Astrocyte (in vitro differentiated cells and primary cell): ENCODE data around the gene OXSR1. TPM values are rescaled to one million over a fixed set of nuclear protein-coding genes. Genes with fewer than 3 reads are reported as not detected.

Source experiments
- DNase-seq: peaks from one replicate; pipeline ENCODE4 v3.0.0-alpha.2; 2010; ENCODE audit warnings: low read depth
- FAIRE-seq: peaks from 2 replicates; lab custom pipeline; 2011; peaks lifted over from hg19 to GRCh38; lab: Jason Lieb, UNC
- H2AFZ ChIP-seq: 2 replicates; pipeline ENCODE4 v1.6.0; 2012; ENCODE audit warnings: low read depth, low read length, inconsistent platforms
- H3K27ac ChIP-seq: 2 replicates; pipeline ENCODE4 v1.5.1; 2011; ENCODE audit warnings: low read depth, low read length, inconsistent platforms
- H3K27me3 ChIP-seq: 2 replicates; pipeline ENCODE4 v1.6.0; 2011; ENCODE audit warnings: low read length, inconsistent platforms; ENCODE audit not compliant: insufficient read depth
- H3K36me3 ChIP-seq: 2 replicates; pipeline ENCODE4 v1.5.1; 2011; ENCODE audit warnings: low read length, inconsistent platforms; ENCODE audit not compliant: insufficient read depth
- H3K4me1 ChIP-seq: 2 replicates; pipeline ENCODE4 v1.5.1; 2011; ENCODE audit warnings: low read length, inconsistent platforms; ENCODE audit not compliant: insufficient read depth
- H3K4me2 ChIP-seq: 2 replicates; pipeline ENCODE4 v1.6.0; 2012; ENCODE audit warnings: low read length, inconsistent platforms
- H3K4me3 ChIP-seq: 2 replicates; pipeline ENCODE4 v1.5.1; 2011; ENCODE audit warnings: low read depth, mild to moderate bottlenecking, low read length, inconsistent platforms; ENCODE audit not compliant: insufficient read depth
- H3K79me2 ChIP-seq: 2 replicates; pipeline ENCODE4 v1.6.0; 2012; ENCODE audit warnings: mild to moderate bottlenecking, low read length, inconsistent platforms; ENCODE audit not compliant: insufficient read depth
- H3K9ac ChIP-seq: 2 replicates; pipeline ENCODE4 v1.6.0; 2012; ENCODE audit warnings: mild to moderate bottlenecking, low read length, inconsistent platforms
- H3K9me3 ChIP-seq: 2 replicates; pipeline ENCODE4 v1.5.1; 2012; ENCODE audit warnings: low read depth, mild to moderate bottlenecking, low read length, inconsistent platforms; ENCODE audit not compliant: insufficient read depth
- H4K20me1 ChIP-seq: 2 replicates; pipeline ENCODE4 v1.6.0; 2012; ENCODE audit warnings: low read length, inconsistent platforms; ENCODE audit not compliant: insufficient read depth
- H3K27ac Mint-ChIP-seq: one replicate; pipeline ENCODE4 v1.8.0; 2021; ENCODE audit warnings: mild to moderate bottlenecking, mixed read lengths; ENCODE audit not compliant: unreplicated experiment
- H3K27me3 Mint-ChIP-seq: one replicate; pipeline ENCODE4 v1.8.0; 2021; ENCODE audit warnings: low read depth, mixed read lengths; ENCODE audit not compliant: unreplicated experiment
- H3K36me3 Mint-ChIP-seq: one replicate; pipeline ENCODE4 v1.8.0; 2021; ENCODE audit warnings: low read depth, mixed read lengths; ENCODE audit not compliant: unreplicated experiment
- H3K4me1 Mint-ChIP-seq: one replicate; pipeline ENCODE4 v1.8.0; 2021; ENCODE audit warnings: low read depth, mixed read lengths; ENCODE audit not compliant: unreplicated experiment
- H3K4me3 Mint-ChIP-seq: one replicate; pipeline ENCODE4 v1.8.0; 2021; ENCODE audit warnings: mild to moderate bottlenecking, moderate library complexity, mixed read lengths; ENCODE audit not compliant: unreplicated experiment
- H3K9me3 Mint-ChIP-seq: one replicate; pipeline ENCODE4 v1.8.0; 2021; ENCODE audit warnings: mild to moderate bottlenecking, mixed read lengths; ENCODE audit not compliant: unreplicated experiment
- CTCF ChIP-seq: IDR thresholded peaks from 2 replicates; pipeline ENCODE4 v1.5.1; 2011; ENCODE audit warnings: low read depth, mild to moderate bottlenecking, inconsistent platforms, low read length, moderate library complexity; ENCODE audit not compliant: insufficient read depth
- EZH2 ChIP-seq: IDR thresholded peaks from 2 replicates; pipeline ENCODE4 v1.6.1; 2012; ENCODE audit warnings: mild to moderate bottlenecking, low read length, inconsistent platforms; ENCODE audit not compliant: insufficient read depth
- total RNA-seq: library from RNA; stranded (reverse); gene quantifications from 2 replicates; pipeline ENCODE4 v1.2.1, GENCODE V29; 2021

OXSR1 gene
- total RNA-seq, 1 donor from 2014 or later = 83.1 TPM

GRCh38 chr3:38278841-38279240 lies 113.5 kb downstream of the OXSR1 start:
- Histone ChIP-seq H2AFZ (no peak overlapping the region), H3K4me1 (no peaks in the 10 kb centered on the region), H3K27ac (no peak overlapping the region), H3K9me3 (no peaks in the 10 kb centered on the region), H3K79me2 (no peaks in the 10 kb centered on the region), H4K20me1 (no peaks in the 10 kb centered on the region), H3K9ac (no peak overlapping the region), H3K27me3 (no peaks in the 10 kb centered on the region), H3K36me3 (no peaks in the 10 kb centered on the region), H3K4me2 (no peak overlapping the region), H3K4me3 (no peak overlapping the region)
- no peak for TF ChIP-seq CTCF
- no peak for TF ChIP-seq EZH2
- peaks cover 7% of the 10 kb centered on the region for H3K9me3 Mint-ChIP-seq
- H3K4me3 Mint-ChIP-seq = no peak overlapping the region
- H3K27me3 Mint-ChIP-seq = no peaks in the 10 kb centered on the region
- H3K36me3 Mint-ChIP-seq = peaks cover 65% of the 10 kb centered on the region
- no peak overlapping the region for H3K27ac Mint-ChIP-seq
- DNase-seq (no peak), FAIRE-seq (no peak)
- H3K4me1 Mint-ChIP-seq = no peaks in the 10 kb centered on the region

DNA sequence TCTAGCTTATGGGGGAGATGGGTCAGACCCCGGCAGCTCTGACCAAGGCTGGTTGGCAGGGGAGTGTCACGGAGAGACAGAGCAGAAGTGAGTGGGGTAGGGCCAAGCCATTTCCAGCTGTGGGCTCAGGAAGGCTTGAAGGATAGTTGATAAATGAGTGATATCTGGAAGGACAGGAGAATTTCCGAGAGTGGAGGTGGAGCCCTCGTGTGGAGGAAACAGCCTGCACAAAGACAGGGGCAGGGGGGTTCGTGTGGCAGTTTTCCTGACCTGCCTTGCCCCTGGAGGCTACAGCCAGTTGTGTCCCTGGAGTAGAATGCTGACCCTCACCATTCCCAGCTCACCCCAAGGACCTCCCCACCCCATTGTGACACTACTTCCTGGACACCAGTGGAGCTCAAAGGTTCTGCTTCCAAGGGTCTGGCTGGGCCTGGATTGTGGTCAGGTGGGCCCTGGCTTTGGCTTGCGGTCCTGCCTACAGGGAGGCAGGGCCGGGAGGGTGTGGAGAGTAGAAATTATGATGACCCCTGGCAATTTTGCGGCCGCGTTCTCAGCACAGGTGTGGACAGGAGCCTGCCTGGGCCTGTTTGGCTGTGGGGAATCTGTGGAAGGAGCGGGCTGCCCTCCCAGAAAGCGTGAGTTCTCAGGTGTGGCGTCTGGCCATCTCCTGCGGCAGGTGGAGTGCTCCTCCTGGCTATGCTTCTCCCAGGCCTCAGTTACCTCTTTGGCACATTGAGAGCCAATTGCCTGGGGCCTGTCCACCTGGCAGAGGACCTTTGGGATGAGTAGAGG lies 116.8 kb downstream of the OXSR1 start, which contains the start of gene SLC22A14:
TSS of gene SLC22A14 (plus strand) at position 400 of the 792 bp plus-strand sequence. CDS start 23,733 bp downstream, outside the sequence.
- no peaks in the 10 kb centered on the region for H3K9me3 ChIP-seq
- no peak within 1 kb of the TSS for H3K4me3 Mint-ChIP-seq

More for the DNA sequence above, 116.8 kb downstream of the OXSR1 start, which contains the start of gene SLC22A14:
- peaks cover 46% of the 10 kb centered on the region for H3K36me3 Mint-ChIP-seq
- Histone ChIP-seq H3K4me3 (no peak within 1 kb of the TSS), H3K9ac (no peak within 1 kb of the TSS), H3K4me1 (no peaks in the 10 kb centered on the region), H3K79me2 (no peaks in the 10 kb centered on the region), H3K36me3 (no peaks in the 10 kb centered on the region), H3K27me3 (no peaks in the 10 kb centered on the region), H3K4me2 (no peak within 1 kb of the TSS), H3K27ac (no peak within 1 kb of the TSS), H2AFZ (no peak within 1 kb of the TSS), H4K20me1 (no peaks in the 10 kb centered on the region)
- no peak for TF ChIP-seq EZH2
- TF ChIP-seq CTCF = no peak
- no peak for DNase-seq
- no peaks in the 10 kb centered on the region for H3K4me1 Mint-ChIP-seq
- FAIRE-seq = no peak
- H3K27ac Mint-ChIP-seq = no peak within 1 kb of the TSS
- H3K9me3 Mint-ChIP-seq = peaks cover 4% of the 10 kb centered on the region
- no peaks in the 10 kb centered on the region for H3K27me3 Mint-ChIP-seq
